ENCODE measurements around the gene TJP3. TPM values are rescaled to one million over a fixed set of nuclear protein-coding genes. Genes with fewer than 3 reads are reported as not detected.
A peak's percentile ranks its signal among the peaks of the same experiment; 100 is the strongest.

Gene TJP3, protein sequence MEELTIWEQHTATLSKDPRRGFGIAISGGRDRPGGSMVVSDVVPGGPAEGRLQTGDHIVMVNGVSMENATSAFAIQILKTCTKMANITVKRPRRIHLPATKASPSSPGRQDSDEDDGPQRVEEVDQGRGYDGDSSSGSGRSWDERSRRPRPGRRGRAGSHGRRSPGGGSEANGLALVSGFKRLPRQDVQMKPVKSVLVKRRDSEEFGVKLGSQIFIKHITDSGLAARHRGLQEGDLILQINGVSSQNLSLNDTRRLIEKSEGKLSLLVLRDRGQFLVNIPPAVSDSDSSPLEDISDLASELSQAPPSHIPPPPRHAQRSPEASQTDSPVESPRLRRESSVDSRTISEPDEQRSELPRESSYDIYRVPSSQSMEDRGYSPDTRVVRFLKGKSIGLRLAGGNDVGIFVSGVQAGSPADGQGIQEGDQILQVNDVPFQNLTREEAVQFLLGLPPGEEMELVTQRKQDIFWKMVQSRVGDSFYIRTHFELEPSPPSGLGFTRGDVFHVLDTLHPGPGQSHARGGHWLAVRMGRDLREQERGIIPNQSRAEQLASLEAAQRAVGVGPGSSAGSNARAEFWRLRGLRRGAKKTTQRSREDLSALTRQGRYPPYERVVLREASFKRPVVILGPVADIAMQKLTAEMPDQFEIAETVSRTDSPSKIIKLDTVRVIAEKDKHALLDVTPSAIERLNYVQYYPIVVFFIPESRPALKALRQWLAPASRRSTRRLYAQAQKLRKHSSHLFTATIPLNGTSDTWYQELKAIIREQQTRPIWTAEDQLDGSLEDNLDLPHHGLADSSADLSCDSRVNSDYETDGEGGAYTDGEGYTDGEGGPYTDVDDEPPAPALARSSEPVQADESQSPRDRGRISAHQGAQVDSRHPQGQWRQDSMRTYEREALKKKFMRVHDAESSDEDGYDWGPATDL
- total RNA-seq = 10 to 100 TPM in 2 of 3 donors, under 1 TPM in 1; 0.16 to 36.6 (median 20.0) TPM

DNA sequence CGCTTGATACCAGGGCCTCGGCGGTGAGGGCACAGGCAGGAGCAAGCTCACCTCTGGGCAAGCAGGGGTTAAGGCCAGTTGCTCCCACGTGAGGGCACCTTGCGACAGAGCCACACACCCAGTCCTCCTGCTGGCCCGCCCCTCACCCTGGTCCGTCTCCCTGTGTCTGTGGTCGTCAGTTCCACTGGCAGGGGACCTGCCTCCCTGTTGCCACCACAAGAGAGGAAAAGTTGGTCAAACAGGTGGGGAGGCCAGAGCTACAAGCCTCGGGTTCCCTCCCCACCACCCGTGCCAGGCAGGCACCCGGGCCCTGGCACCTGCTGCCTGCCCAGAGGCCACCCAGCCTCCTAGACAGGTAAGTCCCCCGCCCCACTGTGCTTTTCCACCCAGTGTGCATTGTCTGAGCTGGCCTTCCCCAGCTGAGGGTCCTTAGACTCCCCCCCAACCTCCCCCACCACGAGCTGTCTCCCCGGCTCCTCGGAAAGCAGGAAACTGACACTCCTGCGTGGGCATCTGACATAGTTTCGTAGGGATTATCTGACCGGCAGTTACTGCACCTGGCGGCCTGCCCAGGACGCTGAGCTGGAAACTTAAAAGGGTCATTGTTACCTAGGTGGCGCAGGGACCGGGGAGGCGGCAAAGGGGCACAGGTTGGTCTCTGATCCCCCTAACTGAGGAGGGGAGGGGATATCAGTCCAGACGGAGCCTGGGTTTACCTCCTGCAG lies at the start of gene TJP3:
TSS of gene TJP3 (plus strand) at position 178 of the 725 bp plus-strand sequence. CDS start 20,049 bp downstream, outside the sequence.
- peaks cover 0 to 8% of the 10 kb centered on the region in 2 donors for H3K4me1 ChIP-seq
- no peaks in the 10 kb centered on the region for H3K27me3 ChIP-seq
- TF ChIP-seq POLR2AphosphoS5 (IDR thresholded peaks at IDR 0.05) = peak in 1 of 3 donors; percentile 47
- TF ChIP-seq POLR2A (IDR thresholded peaks at IDR 0.05) = peak; percentile 32
- TF ChIP-seq, protein P1, sequence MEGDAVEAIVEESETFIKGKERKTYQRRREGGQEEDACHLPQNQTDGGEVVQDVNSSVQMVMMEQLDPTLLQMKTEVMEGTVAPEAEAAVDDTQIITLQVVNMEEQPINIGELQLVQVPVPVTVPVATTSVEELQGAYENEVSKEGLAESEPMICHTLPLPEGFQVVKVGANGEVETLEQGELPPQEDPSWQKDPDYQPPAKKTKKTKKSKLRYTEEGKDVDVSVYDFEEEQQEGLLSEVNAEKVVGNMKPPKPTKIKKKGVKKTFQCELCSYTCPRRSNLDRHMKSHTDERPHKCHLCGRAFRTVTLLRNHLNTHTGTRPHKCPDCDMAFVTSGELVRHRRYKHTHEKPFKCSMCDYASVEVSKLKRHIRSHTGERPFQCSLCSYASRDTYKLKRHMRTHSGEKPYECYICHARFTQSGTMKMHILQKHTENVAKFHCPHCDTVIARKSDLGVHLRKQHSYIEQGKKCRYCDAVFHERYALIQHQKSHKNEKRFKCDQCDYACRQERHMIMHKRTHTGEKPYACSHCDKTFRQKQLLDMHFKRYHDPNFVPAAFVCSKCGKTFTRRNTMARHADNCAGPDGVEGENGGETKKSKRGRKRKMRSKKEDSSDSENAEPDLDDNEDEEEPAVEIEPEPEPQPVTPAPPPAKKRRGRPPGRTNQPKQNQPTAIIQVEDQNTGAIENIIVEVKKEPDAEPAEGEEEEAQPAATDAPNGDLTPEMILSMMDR (IDR thresholded peaks at IDR 0.05) = peak in 1 of 3 donors; percentile 10
- peak within 1 kb of the TSS; percentile 84 to 95 for H3K27ac ChIP-seq
- no peaks in the 10 kb centered on the region for H3K36me3 ChIP-seq
- intact Hi-C loops (cut with DNase I; ENCODE audit: low total_unique reads) = no loop called here
- no peaks in the 10 kb centered on the region for H3K9me3 ChIP-seq
- DNase-seq (ENCODE audit: low spot score in 2 of 2) = peak; percentile 79 to 84
- H3K4me3 ChIP-seq = peak within 1 kb of the TSS in 2 of 3 donors; percentile 53 to 62

DNA sequence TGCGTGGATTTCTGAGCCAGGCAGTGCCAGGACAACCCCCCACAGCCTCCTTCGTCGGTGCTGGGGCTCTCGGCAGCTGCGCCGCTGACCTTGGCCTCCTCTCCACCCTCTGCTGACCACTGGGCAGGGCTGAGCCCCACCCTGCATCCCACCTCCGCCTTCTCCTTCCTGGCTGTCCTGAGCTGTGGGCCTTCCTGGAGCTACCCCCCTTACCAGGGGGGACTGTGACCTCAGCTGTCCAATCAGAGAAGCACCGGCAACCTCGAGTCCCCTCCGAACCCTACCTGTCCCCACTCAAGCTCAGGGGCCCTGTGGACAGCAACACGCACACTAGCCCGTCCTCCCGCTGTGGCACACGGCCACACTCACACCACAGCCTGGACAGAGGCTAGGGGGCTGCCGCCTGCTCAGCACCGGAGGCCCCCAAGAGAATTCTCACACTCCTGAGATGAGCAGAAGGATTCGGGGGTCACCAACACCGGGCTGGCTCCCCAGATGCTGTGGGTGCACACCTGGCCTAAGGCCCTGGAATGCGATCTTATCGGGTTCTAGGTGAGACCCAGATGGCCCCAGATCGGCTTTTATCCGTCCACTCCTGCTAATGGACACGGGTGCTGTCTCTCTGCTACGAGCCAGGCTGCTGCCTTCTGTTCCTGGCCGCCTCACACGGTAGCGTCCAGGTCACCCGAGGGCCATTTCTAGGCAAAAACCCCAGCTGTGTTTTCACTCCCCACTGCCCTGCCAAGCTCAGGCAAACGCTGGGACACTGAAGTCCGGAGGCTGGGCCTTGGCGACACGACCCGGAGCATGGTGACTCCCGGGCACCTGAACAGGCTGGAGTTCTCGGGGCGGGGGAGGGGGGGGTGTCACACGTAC lies 49.1 kb upstream of the TJP3 start:
- Histone ChIP-seq H3K27ac (no peak overlapping the region), H3K27me3 (no peaks in the 10 kb centered on the region), H3K36me3 (peaks cover 7% of the 10 kb centered on the region), H3K4me1 (no peaks in the 10 kb centered on the region), H3K9me3 (no peaks in the 10 kb centered on the region), H3K4me3 (no peak overlapping the region)
- DNase-seq (ENCODE audit: low spot score in 2 of 2) = no peak
- intact Hi-C loops (cut with DNase I; ENCODE audit: low total_unique reads) = loop anchor here (10.0 kb wide), 1 partner anchor 646 kb away; the partner anchor contains the start of genes FSD1 and TMIGD2
- no peak for TF ChIP-seq POLR2AphosphoS5 (IDR thresholded peaks at IDR 0.05)
- TF ChIP-seq POLR2A (IDR thresholded peaks at IDR 0.05) = no peak
- TF ChIP-seq, protein P1 (IDR thresholded peaks at IDR 0.05) = no peak

DNA sequence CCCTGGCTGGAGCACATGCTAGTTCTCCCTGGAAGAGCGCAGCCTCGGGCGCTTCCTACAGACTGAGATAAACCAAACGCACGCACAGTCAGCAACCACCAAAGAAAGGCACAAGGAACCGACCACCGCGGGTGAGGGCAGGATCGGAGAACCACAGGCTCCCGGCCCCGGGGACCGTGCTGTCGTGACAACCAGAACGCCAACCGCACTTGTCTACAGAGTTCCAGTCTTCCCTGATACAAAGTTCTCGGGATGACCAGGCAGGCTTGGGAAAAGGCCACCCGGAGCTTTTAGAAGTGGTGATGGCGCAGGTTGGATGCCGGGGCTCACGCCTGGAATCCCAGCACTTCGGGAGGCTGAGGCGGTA lies 48.5 kb upstream of the TJP3 start:
- TF ChIP-seq, protein P1 (IDR thresholded peaks at IDR 0.05) = no peak
- TF ChIP-seq POLR2AphosphoS5 (IDR thresholded peaks at IDR 0.05) (no peak), POLR2A (IDR thresholded peaks at IDR 0.05) (no peak)
- H3K27me3 ChIP-seq = no peaks in the 10 kb centered on the region
- peaks cover 7% of the 10 kb centered on the region for H3K36me3 ChIP-seq
- no peak overlapping the region for H3K4me3 ChIP-seq
- intact Hi-C loops (cut with DNase I; ENCODE audit: low total_unique reads) = loop anchor here (10.0 kb wide), 1 partner anchor 645 kb away; the partner anchor contains the start of genes FSD1 and TMIGD2
- no peak overlapping the region for H3K27ac ChIP-seq
- DNase-seq (ENCODE audit: low spot score in 2 of 2) = no peak
- H3K9me3 ChIP-seq = no peaks in the 10 kb centered on the region
- H3K4me1 ChIP-seq = no peaks in the 10 kb centered on the region

DNA sequence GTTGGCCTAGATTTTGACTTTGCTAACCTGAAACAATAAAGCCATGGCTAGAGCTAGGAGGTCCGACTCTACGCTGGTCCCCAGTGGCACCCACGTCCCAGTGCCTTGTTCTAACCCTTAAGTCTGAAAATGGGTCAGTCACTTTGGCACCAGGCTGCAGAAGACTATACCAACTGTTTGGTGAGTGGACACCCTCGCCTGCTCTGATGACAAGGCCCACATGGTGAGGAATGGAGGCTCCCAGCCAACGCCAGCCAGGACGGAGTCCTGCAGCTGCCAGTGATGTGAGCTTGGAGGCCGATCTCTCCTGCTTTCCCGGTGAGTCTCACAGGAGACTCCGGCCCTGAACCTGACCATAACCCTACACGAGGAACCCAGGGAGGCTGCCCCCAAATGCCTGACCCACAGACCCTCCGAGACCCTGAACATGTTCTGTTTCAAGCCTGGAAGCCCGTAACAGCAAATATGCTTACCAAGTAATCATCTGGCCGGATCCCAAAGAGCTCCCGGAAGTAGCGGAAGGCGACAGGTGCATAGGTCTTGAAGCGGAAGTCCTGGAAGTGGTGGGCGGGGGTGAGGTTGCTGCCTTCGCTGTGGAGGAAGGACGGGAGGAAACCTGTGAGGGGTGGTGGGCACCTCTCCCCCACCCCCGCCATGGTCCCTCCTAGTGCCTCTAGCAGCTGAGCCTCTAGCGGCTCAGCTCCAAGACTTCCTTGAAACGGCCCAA lies 47.5 kb upstream of the TJP3 start:
- H3K36me3 ChIP-seq = peaks cover 7% of the 10 kb centered on the region
- no peak overlapping the region for H3K4me3 ChIP-seq
- DNase-seq (ENCODE audit: low spot score in 2 of 2) = no peak
- H3K4me1 ChIP-seq = no peaks in the 10 kb centered on the region
- no peak overlapping the region for H3K27ac ChIP-seq
- no peaks in the 10 kb centered on the region for H3K9me3 ChIP-seq
- no peaks in the 10 kb centered on the region for H3K27me3 ChIP-seq
- intact Hi-C loops (cut with DNase I; ENCODE audit: low total_unique reads) = no loop called here
- TF ChIP-seq POLR2A (IDR thresholded peaks at IDR 0.05) = no peak
- TF ChIP-seq POLR2AphosphoS5 (IDR thresholded peaks at IDR 0.05) = no peak
- TF ChIP-seq, protein P1 (IDR thresholded peaks at IDR 0.05) = no peak
